WTC11 (cell line): ENCODE data around the gene PHTF2.
"Not testable (repeated sequence)": the region's sequence is repeated elsewhere in the genome, so short reads cannot be mapped to it uniquely, and the experiment has no call there.

Source experiments
- CREB1 ChIP-seq: sonication (generic); formaldehyde crosslinking; IDR thresholded peaks from 2 replicates; pipeline ENCODE4 v1.8.0; 2023; ENCODE audit warnings: mild to moderate bottlenecking, missing genetic modification reagents
- ETV6 ChIP-seq: sonication (generic); formaldehyde crosslinking; IDR thresholded peaks from 2 replicates; pipeline ENCODE4 v1.8.1; 2022; ENCODE audit warnings: mild to moderate bottlenecking, missing genetic modification reagents
- FOXP1 ChIP-seq: sonication (generic); formaldehyde crosslinking; IDR thresholded peaks from 2 replicates; pipeline ENCODE4 v1.8.0; 2022; ENCODE audit warnings: missing genetic modification reagents, mild to moderate bottlenecking, moderate library complexity, borderline replicate concordance
- NFYB ChIP-seq: sonication (generic); formaldehyde crosslinking; conservative IDR thresholded peaks from 2 replicates; pipeline ENCODE4 v1.8.0; 2022; ENCODE audit warnings: low read depth, missing genetic modification reagents
- SMAD4 ChIP-seq: sonication (generic); formaldehyde crosslinking; IDR thresholded peaks from 2 replicates; pipeline ENCODE4 v1.8.0; 2022; ENCODE audit warnings: mild to moderate bottlenecking, missing genetic modification reagents
- SOX15 ChIP-seq: fragments of 250-450 bp; sonication (Bioruptor Pico); IDR thresholded peaks from 2 replicates; pipeline ENCODE4 v1.9.0; 2021; ENCODE audit warnings: mild to moderate bottlenecking
- ZNF121 ChIP-seq: sonication (generic); formaldehyde crosslinking; IDR thresholded peaks from 2 replicates; pipeline ENCODE4 v1.8.0; 2023; ENCODE audit warnings: missing genetic modification reagents
- ZNF219 ChIP-seq: sonication (generic); formaldehyde crosslinking; IDR thresholded peaks from 2 replicates; pipeline ENCODE4 v1.8.0; 2023; ENCODE audit warnings: missing genetic modification reagents, mild to moderate bottlenecking, borderline replicate concordance
- TF ChIP-seq, protein P1 (sequence below): fragments of 200-600 bp; IDR thresholded peaks from 2 replicates; pipeline ENCODE4 v1.8.0; 2022; ENCODE audit warnings: antibody characterized with exemption
- TF ChIP-seq, protein P2 (sequence below): sonication (generic); formaldehyde crosslinking; IDR thresholded peaks from 2 replicates; pipeline ENCODE4 v1.8.0; 2022; ENCODE audit warnings: mild to moderate bottlenecking, missing genetic modification reagents
- TF ChIP-seq, protein P3 (sequence below): fragments of 250-450 bp; sonication (Bioruptor Pico); IDR thresholded peaks from 2 replicates; pipeline ENCODE4 v2.1.2; 2022; ENCODE audit warnings: mild to moderate bottlenecking, moderate library complexity
- TF ChIP-seq, protein P4 (sequence below): sonication (generic); formaldehyde crosslinking; IDR thresholded peaks from 2 replicates; pipeline ENCODE4 v1.8.1; 2022; ENCODE audit warnings: low read depth, missing genetic modification reagents, borderline replicate concordance
- TF ChIP-seq, protein P5 (sequence below): sonication (generic); formaldehyde crosslinking; IDR thresholded peaks from 2 replicates; pipeline ENCODE4 v1.8.1; 2023; ENCODE audit warnings: mild to moderate bottlenecking, missing genetic modification reagents, moderate library complexity

DNA sequence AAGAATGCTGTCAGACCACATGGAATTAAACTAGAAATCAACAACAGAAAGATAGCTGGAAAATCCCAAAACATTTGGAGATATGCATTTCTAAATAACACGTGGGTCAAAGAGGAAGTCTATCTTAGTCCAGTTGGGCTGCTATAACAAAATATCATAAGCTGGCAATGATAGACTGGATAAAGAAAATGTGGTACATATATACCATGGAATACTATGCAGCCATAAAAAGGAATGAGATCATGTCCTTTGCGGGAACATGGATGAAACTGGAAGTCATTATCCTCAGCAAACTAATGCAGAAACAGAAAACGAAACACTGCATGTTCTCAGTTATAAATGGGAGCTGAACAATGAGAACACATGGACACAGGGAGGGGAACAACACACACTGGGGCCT lies 200.6 kb downstream of the PHTF2 start:
- not testable (repeated sequence) for TF ChIP-seq ZNF219 (CRISPR knock-in tag); ZNF121; SMAD4 (CRISPR knock-in tag); ETV6; NFYB (CRISPR knock-in tag); SOX15 (CRISPR knock-in tag); FOXP1 (CRISPR knock-in tag); CREB1 (CRISPR knock-in tag)
- TF ChIP-seq, protein P1, sequence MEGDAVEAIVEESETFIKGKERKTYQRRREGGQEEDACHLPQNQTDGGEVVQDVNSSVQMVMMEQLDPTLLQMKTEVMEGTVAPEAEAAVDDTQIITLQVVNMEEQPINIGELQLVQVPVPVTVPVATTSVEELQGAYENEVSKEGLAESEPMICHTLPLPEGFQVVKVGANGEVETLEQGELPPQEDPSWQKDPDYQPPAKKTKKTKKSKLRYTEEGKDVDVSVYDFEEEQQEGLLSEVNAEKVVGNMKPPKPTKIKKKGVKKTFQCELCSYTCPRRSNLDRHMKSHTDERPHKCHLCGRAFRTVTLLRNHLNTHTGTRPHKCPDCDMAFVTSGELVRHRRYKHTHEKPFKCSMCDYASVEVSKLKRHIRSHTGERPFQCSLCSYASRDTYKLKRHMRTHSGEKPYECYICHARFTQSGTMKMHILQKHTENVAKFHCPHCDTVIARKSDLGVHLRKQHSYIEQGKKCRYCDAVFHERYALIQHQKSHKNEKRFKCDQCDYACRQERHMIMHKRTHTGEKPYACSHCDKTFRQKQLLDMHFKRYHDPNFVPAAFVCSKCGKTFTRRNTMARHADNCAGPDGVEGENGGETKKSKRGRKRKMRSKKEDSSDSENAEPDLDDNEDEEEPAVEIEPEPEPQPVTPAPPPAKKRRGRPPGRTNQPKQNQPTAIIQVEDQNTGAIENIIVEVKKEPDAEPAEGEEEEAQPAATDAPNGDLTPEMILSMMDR = not testable (repeated sequence)
- TF ChIP-seq, protein P2, sequence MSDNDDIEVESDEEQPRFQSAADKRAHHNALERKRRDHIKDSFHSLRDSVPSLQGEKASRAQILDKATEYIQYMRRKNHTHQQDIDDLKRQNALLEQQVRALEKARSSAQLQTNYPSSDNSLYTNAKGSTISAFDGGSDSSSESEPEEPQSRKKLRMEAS = not testable (repeated sequence)
- TF ChIP-seq, protein P3, sequence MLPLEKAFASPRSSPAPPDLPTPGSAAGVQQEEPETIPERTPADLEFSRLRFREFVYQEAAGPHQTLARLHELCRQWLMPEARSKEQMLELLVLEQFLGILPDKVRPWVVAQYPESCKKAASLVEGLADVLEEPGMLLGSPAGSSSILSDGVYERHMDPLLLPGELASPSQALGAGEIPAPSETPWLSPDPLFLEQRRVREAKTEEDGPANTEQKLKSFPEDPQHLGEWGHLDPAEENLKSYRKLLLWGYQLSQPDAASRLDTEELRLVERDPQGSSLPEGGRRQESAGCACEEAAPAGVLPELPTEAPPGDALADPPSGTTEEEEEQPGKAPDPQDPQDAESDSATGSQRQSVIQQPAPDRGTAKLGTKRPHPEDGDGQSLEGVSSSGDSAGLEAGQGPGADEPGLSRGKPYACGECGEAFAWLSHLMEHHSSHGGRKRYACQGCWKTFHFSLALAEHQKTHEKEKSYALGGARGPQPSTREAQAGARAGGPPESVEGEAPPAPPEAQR (CRISPR knock-in tag) = not testable (repeated sequence)
- TF ChIP-seq, protein P4, sequence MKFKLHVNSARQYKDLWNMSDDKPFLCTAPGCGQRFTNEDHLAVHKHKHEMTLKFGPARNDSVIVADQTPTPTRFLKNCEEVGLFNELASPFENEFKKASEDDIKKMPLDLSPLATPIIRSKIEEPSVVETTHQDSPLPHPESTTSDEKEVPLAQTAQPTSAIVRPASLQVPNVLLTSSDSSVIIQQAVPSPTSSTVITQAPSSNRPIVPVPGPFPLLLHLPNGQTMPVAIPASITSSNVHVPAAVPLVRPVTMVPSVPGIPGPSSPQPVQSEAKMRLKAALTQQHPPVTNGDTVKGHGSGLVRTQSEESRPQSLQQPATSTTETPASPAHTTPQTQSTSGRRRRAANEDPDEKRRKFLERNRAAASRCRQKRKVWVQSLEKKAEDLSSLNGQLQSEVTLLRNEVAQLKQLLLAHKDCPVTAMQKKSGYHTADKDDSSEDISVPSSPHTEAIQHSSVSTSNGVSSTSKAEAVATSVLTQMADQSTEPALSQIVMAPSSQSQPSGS (CRISPR knock-in tag) = not testable (repeated sequence)
- TF ChIP-seq, protein P5, sequence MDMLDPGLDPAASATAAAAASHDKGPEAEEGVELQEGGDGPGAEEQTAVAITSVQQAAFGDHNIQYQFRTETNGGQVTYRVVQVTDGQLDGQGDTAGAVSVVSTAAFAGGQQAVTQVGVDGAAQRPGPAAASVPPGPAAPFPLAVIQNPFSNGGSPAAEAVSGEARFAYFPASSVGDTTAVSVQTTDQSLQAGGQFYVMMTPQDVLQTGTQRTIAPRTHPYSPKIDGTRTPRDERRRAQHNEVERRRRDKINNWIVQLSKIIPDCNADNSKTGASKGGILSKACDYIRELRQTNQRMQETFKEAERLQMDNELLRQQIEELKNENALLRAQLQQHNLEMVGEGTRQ (CRISPR knock-in tag) = not testable (repeated sequence)
